M059J (cell line): Measurements from ENCODE around the gene ZNF41. TPM values are rescaled to one million over a fixed set of nuclear protein-coding genes. Genes with fewer than 3 reads are reported as not detected.
"Not testable (repeated sequence)": the region's sequence is repeated elsewhere in the genome, so short reads cannot be mapped to it uniquely, and the experiment has no call there.

Experiments
- DNase-seq: peaks from one replicate; pipeline ENCODE4 v3.0.0-alpha.2; 2012; ENCODE audit warnings: low read depth
- total RNA-seq: library from RNA; depleted of rRNA; stranded (reverse); fragments of >200 nt; shearing (Covaris generic); gene quantifications from 2 replicates; pipeline ENCODE4 v1.2.3, GENCODE V29; 2014

ZNF41 gene
- total RNA-seq, 1 experiment from 2014 or later, result 11.7 TPM

- DNase-seq, result not testable (repeated sequence)
Measured at GRCh38 chrX:47492133-47492532, 9.1 kb upstream of the ZNF41 start.

GRCh38 chrX:47489507-47490275, 6.7 kb upstream of the ZNF41 start:
- no peak for DNase-seq

GRCh38 chrX:47484885-47485284, 1.9 kb upstream of the ZNF41 start:
- no peak for DNase-seq

GRCh38 chrX:47483306-47484268, 565 bp upstream of the ZNF41 start:
- peak; percentile 53 for DNase-seq

GRCh38 chrX:47482065-47482511, 934 bp downstream of the ZNF41 start:
- no peak for DNase-seq

- no peak for DNase-seq
Measured at GRCh38 chrX:47481160-47481559, 1.9 kb downstream of the ZNF41 start.

- DNase-seq, result no peak
Measured at GRCh38 chrX:47480576-47480975, 2.4 kb downstream of the ZNF41 start.

- DNase-seq, result no peak
Measured at GRCh38 chrX:47475476-47475875, 7.5 kb downstream of the ZNF41 start.

- DNase-seq, result peak; percentile 31
Measured at GRCh38 chrX:47467106-47467505, 15.9 kb downstream of the ZNF41 start.

- no peak for DNase-seq
Measured at GRCh38 chrX:47460561-47460960, 22.5 kb downstream of the ZNF41 start.

- DNase-seq, result no peak
Measured at GRCh38 chrX:47458528-47458927, 24.5 kb downstream of the ZNF41 start.

- DNase-seq, result no peak
Measured at GRCh38 chrX:47456080-47456479, 26.9 kb downstream of the ZNF41 start.

- DNase-seq, result no peak
Measured at GRCh38 chrX:47452112-47452511, 30.9 kb downstream of the ZNF41 start.

- no peak for DNase-seq
Measured at GRCh38 chrX:47448165-47448806, 34.7 kb downstream of the ZNF41 start.

GRCh38 chrX:47447607-47448006, 35.4 kb downstream of the ZNF41 start:
- DNase-seq, result no peak

GRCh38 chrX:47446971-47447370, 36.1 kb downstream of the ZNF41 start:
- DNase-seq, result peak; percentile 5

- DNase-seq, result no peak
Measured at GRCh38 chrX:47446431-47446830, 36.6 kb downstream of the ZNF41 start.

GRCh38 chrX:47430925-47431324, 52.1 kb downstream of the ZNF41 start:
- no peak for DNase-seq

GRCh38 chrX:47422444-47422843, 60.6 kb downstream of the ZNF41 start:
- no peak for DNase-seq

GRCh38 chrX:47420962-47421361, 62.1 kb downstream of the ZNF41 start:
- DNase-seq, result no peak

GRCh38 chrX:47420265-47420664, 62.8 kb downstream of the ZNF41 start:
- DNase-seq, result peak; percentile 29

- no peak for DNase-seq
Measured at GRCh38 chrX:47413179-47413594, 69.8 kb downstream of the ZNF41 start.
